Calu3 (cell line): Measurements from ENCODE around the gene DAZAP2. TPM values are rescaled to one million over a fixed set of nuclear protein-coding genes. Genes with fewer than 3 reads are reported as not detected.

Experiments
- BruUV-seq: library from RNA; stranded (reverse); fragments of 400-500 nt; replicated peaks from 2 replicates; lab custom pipeline; 2021; lab: Mats Ljungman, UMichigan
- CTCF ChIA-PET: fragments of 300-600 bp; sonication (Branson Sonifier 250); formaldehyde crosslinking; loops from one replicate; lab custom pipeline; 2022; ENCODE audit warnings: antibody characterized with exemption; lab: Charles Lee
- DNase-seq: peaks from one replicate; pipeline ENCODE4 v3.0.0; 2022
- H3K27ac Mint-ChIP-seq: one replicate; pipeline ENCODE4 v1.8.0; 2022; ENCODE audit warnings: mixed read lengths; ENCODE audit not compliant: unreplicated experiment
- H3K27me3 Mint-ChIP-seq: one replicate; pipeline ENCODE4 v1.8.0; 2022; ENCODE audit warnings: mixed read lengths; ENCODE audit not compliant: unreplicated experiment
- H3K36me3 Mint-ChIP-seq: one replicate; pipeline ENCODE4 v1.8.0; 2022; ENCODE audit warnings: mild to moderate bottlenecking, moderate library complexity, mixed read lengths; ENCODE audit not compliant: insufficient read depth, unreplicated experiment
- H3K4me1 Mint-ChIP-seq: one replicate; pipeline ENCODE4 v1.8.0; 2022; ENCODE audit warnings: mild to moderate bottlenecking, low read depth, mixed read lengths; ENCODE audit not compliant: unreplicated experiment
- H3K4me3 Mint-ChIP-seq: one replicate; pipeline ENCODE4 v1.8.0; 2022; ENCODE audit warnings: mild to moderate bottlenecking, low read depth, moderate library complexity, mixed read lengths; ENCODE audit not compliant: unreplicated experiment
- H3K9me3 Mint-ChIP-seq: one replicate; pipeline ENCODE4 v1.8.0; 2022; ENCODE audit warnings: low read depth, mixed read lengths; ENCODE audit not compliant: unreplicated experiment
- intact Hi-C: fragments of 100-400 bp; cut with micrococcal nuclease; formaldehyde crosslinking; loops from one replicate; pipeline ENCODE4 v1.10.0; 2022; ENCODE audit not compliant: unreplicated experiment
- total RNA-seq: library from RNA; stranded (reverse); gene quantifications from 2 replicates; pipeline ENCODE4 v1.2.3, GENCODE V29; 2022
- TF ChIP-seq, protein P1 (sequence below): fragments of 200-600 bp; IDR thresholded peaks from one replicate; pipeline ENCODE4 v1.8.0; 2022; ENCODE audit warnings: antibody characterized with exemption; ENCODE audit not compliant: unreplicated experiment

Gene DAZAP2
- total RNA-seq, 1 experiment from 2014 or later, result 103 TPM

DNA sequence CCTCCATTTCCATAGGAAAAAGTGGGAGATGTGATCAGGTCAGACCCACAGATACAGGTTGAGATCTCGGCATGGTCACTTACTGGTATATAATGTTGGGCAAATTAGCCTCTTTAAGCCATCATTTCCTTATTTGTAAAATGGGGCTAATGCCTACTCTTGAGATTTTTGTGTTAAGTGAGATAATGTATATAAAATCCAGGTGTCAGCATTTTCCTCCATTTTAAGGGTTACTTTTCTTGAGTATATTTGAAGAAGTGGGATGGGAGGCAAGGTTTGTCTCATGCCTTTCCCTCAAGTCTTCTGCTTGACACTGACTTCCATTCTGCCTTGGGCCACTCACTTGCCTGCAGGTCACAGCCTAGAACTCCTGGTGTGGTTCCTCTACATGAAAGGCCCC is 10.7 kb upstream of the DAZAP2 start:
- H3K4me1 Mint-ChIP-seq, result no peaks in the 10 kb centered on the region
- H3K9me3 Mint-ChIP-seq, result no peaks in the 10 kb centered on the region
- intact Hi-C loops, result no loop called here
- CTCF ChIA-PET, result interaction anchor here (0.6 kb wide), 1 partner anchor 16 kb away, joined by 3 read pairs; no protein-coding TSS in a partner anchor
- TF ChIP-seq, protein P1, sequence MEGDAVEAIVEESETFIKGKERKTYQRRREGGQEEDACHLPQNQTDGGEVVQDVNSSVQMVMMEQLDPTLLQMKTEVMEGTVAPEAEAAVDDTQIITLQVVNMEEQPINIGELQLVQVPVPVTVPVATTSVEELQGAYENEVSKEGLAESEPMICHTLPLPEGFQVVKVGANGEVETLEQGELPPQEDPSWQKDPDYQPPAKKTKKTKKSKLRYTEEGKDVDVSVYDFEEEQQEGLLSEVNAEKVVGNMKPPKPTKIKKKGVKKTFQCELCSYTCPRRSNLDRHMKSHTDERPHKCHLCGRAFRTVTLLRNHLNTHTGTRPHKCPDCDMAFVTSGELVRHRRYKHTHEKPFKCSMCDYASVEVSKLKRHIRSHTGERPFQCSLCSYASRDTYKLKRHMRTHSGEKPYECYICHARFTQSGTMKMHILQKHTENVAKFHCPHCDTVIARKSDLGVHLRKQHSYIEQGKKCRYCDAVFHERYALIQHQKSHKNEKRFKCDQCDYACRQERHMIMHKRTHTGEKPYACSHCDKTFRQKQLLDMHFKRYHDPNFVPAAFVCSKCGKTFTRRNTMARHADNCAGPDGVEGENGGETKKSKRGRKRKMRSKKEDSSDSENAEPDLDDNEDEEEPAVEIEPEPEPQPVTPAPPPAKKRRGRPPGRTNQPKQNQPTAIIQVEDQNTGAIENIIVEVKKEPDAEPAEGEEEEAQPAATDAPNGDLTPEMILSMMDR, result no peak
- H3K4me3 Mint-ChIP-seq, result no peak overlapping the region
- BruUV-seq, result no TSS peak
- H3K36me3 Mint-ChIP-seq, result no peaks in the 10 kb centered on the region
- H3K27me3 Mint-ChIP-seq, result no peaks in the 10 kb centered on the region
- DNase-seq, result no peak
- no peak overlapping the region for H3K27ac Mint-ChIP-seq

DNA sequence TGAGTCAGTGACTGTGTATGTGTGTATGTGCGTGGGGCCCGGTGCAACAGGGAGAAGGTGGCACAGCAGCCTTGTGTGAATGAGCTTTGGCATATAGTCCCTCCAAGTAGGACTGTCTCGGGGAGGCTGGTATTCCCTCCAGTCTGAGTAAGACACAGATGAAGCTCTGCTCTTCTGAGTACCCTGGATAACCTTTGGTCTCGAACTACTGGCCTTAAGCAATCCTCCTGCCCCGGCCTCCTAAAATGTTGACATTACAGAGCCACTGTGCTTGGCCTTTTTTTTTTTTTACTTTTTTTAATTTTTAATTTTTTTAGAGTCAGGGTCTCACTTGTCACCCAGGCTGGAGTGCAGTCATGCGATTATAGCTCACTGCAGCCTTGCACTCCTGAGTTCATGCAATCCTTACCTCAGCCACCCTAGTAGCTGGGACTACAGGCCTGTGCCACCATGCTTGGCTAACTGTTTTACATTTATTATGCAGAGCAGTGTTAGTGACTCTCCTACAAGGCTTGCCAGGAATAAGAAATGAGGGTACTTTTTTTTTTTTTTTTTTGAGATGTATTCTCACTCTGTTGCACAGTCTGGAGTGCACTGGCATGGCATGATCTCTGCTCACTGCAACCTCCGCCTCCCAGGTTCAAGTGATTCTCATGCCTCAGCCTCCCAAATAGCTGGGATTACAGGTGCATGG is 9.4 kb upstream of the DAZAP2 start:
- intact Hi-C loops, result no loop called here
- DNase-seq, result no peak
- Mint-ChIP-seq H3K27me3 (no peaks in the 10 kb centered on the region), H3K27ac (no peak overlapping the region), H3K4me1 (no peaks in the 10 kb centered on the region), H3K4me3 (no peak overlapping the region), H3K9me3 (no peaks in the 10 kb centered on the region), H3K36me3 (no peaks in the 10 kb centered on the region)
- TF ChIP-seq, protein P1, result no peak
- BruUV-seq, result no TSS peak
- CTCF ChIA-PET, result no interaction called here

DNA sequence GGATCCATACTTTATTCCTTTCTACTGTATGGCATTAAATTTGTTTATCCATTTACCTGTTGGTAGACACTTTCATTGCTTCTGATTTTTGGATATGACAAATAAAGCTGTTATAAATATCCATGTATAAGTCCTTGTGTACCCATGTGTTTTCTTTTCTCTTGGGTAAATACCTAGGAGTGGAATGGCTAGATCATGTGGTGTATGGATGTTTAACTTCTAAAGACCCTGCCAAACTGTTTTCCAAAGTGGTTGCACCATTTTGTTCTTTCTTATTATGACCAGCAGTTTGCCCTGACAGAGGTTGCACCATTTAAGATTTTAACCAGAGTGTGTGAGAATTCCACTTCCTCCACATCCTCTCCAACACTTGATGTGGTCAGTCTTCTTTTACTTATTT is 6.0 kb upstream of the DAZAP2 start:
- Mint-ChIP-seq H3K4me1 (no peaks in the 10 kb centered on the region), H3K4me3 (no peak overlapping the region), H3K27me3 (no peaks in the 10 kb centered on the region), H3K9me3 (no peaks in the 10 kb centered on the region), H3K27ac (no peak overlapping the region), H3K36me3 (peaks cover under 1% of the 10 kb centered on the region)
- no peak for DNase-seq
- intact Hi-C loops, result no loop called here
- BruUV-seq, result no TSS peak
- TF ChIP-seq, protein P1, result no peak
- CTCF ChIA-PET, result interaction anchor here (0.6 kb wide), 1 partner anchor 103 kb away, joined by 3 read pairs; no protein-coding TSS in a partner anchor

DNA sequence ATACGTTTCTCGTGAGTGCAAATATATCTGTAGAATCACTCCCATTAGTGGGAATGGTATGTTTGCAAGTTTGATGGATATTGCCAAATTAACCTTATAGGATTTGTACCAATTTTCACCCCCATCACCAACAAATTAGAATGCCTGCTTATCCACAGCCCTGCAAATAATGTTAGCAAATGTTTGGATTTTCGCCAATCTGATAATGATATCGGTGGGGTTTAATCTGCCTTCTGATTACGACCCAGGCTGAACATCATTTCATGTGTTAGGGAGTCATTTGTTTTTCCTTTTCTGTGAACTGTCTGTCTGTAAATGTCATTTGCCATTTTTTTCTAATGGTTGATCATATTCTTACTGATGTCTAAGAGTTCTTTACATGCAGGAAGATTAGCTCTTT is 4.1 kb upstream of the DAZAP2 start:
- peaks cover 19% of the 10 kb centered on the region for H3K36me3 Mint-ChIP-seq
- no peak for DNase-seq
- H3K9me3 Mint-ChIP-seq, result no peaks in the 10 kb centered on the region
- no peak overlapping the region for H3K4me3 Mint-ChIP-seq
- no peak overlapping the region for H3K27ac Mint-ChIP-seq
- CTCF ChIA-PET, result no interaction called here
- TF ChIP-seq, protein P1, result no peak
- no peaks in the 10 kb centered on the region for H3K4me1 Mint-ChIP-seq
- intact Hi-C loops, result no loop called here
- no peaks in the 10 kb centered on the region for H3K27me3 Mint-ChIP-seq
- no TSS peak for BruUV-seq
